Panc1 (cell line): ENCODE measurements around the gene UBTF. TPM values are rescaled to one million over a fixed set of nuclear protein-coding genes. Genes with fewer than 3 reads are reported as not detected.
A peak's percentile ranks its signal among the peaks of the same experiment; 100 is the strongest.

Experiments
- ATAC-seq: fragments of 200-7000 bp; cut with Tn5 transposase; 2 replicates; pipeline ENCODE4 v1.9.1; 2020; ENCODE audit warnings: mild to moderate bottlenecking, moderate library complexity
- BruUV-seq: library from RNA; stranded (reverse); fragments of 400-500 nt; replicated peaks from 2 replicates; lab custom pipeline; 2021; lab: Mats Ljungman, UMichigan
- CTCF ChIA-PET: fragments of 300-600 bp; sonication (Branson Sonifier 250); formaldehyde crosslinking; loops from one replicate; lab custom pipeline; 2022; ENCODE audit warnings: antibody characterized with exemption; lab: Charles Lee
- POLR2A ChIA-PET: fragments of 300-600 bp; sonication (Branson Sonifier 250); formaldehyde crosslinking; loops from one replicate; lab custom pipeline; 2022; ENCODE audit warnings: antibody characterized with exemption; lab: Charles Lee
- DNase-seq: peaks from one replicate; pipeline ENCODE4 v3.0.0-alpha.2; 2010; ENCODE audit warnings: low read depth, low spot score
- H3K27ac ChIP-seq: 2 replicates; pipeline ENCODE4 v1.5.1; 2011; ENCODE audit warnings: mild to moderate bottlenecking, low read length, inconsistent platforms
- H3K27me3 ChIP-seq: fragments of 200-500 bp; sonication (Bioruptor generic); 2 replicates; pipeline ENCODE4 v1.6.0; 2014; ENCODE audit warnings: low read length, inconsistent platforms; ENCODE audit not compliant: control insufficient read depth, insufficient read depth
- H3K36me3 ChIP-seq: fragments of 200-500 bp; sonication (Bioruptor generic); 2 replicates; pipeline ENCODE4 v1.5.1; 2014; ENCODE audit warnings: inconsistent platforms, mild to moderate bottlenecking, low read length, moderate library complexity; ENCODE audit not compliant: control insufficient read depth, insufficient read depth
- H3K4me1 ChIP-seq: 2 replicates; pipeline ENCODE4 v1.5.1; 2011; ENCODE audit warnings: inconsistent platforms, mild to moderate bottlenecking, low read length, moderate library complexity; ENCODE audit not compliant: control insufficient read depth, insufficient read depth
- H3K4me3 ChIP-seq, 2 experiments: 2 replicates each; pipeline ENCODE4 v1.5.1; 2011 to 2012; ENCODE audit warnings: low read depth in 2 of 2, low read length in 2 of 2, mild to moderate bottlenecking in 2 of 2, inconsistent platforms in 1 of 2, moderate library complexity in 1 of 2
- H3K9me3 ChIP-seq: fragments of 200-500 bp; sonication (Bioruptor generic); 2 replicates; pipeline ENCODE4 v1.5.1; 2014; ENCODE audit warnings: low read depth, mild to moderate bottlenecking, inconsistent platforms, low read length, moderate library complexity; ENCODE audit not compliant: control insufficient read depth, insufficient read depth
- CTCF ChIP-seq: fragments of 450-650 bp; IDR thresholded peaks from 2 replicates; pipeline ENCODE4 v1.5.1; 2017; ENCODE audit warnings: mild to moderate bottlenecking
- POLR2AphosphoS5 ChIP-seq: IDR thresholded peaks from 2 replicates; pipeline ENCODE4 v1.6.1; 2012; ENCODE audit warnings: mild to moderate bottlenecking, low read depth, low read length, moderate library complexity
- REST ChIP-seq, 2 experiments: IDR thresholded peaks; 2 replicates each; pipeline ENCODE4 v1.6.1; 2011 to 2012; ENCODE audit warnings: low read depth in 2 of 2, control low read depth in 1 of 2, low read length in 1 of 2, mild to moderate bottlenecking in 1 of 2, moderate library complexity in 1 of 2; ENCODE audit not compliant: insufficient read depth in 1 of 2
- SIN3A ChIP-seq: IDR thresholded peaks from 2 replicates; pipeline ENCODE4 v1.6.1; 2012; ENCODE audit warnings: low read depth, mild to moderate bottlenecking, low read length, moderate library complexity, borderline replicate concordance; ENCODE audit not compliant: insufficient read depth
- TCF7L2 ChIP-seq: IDR thresholded peaks from 2 replicates; pipeline ENCODE4 v1.6.1; 2011; ENCODE audit warnings: mild to moderate bottlenecking, low read depth, low read length, inconsistent platforms
- in situ Hi-C: cut with HindIII; loops from 2 replicates; pipeline ENCODE4 v1.10.0; 2016; ENCODE audit warnings: low sequenced_read_pairs, low pct_unique_long_range_greater_than_20kb
- intact Hi-C: fragments of 100-400 bp; cut with micrococcal nuclease; formaldehyde crosslinking; loops from one replicate; pipeline ENCODE4 v1.10.0; 2022; ENCODE audit not compliant: unreplicated experiment
- total RNA-seq: library from RNA; stranded (reverse); gene quantifications from one replicate; pipeline ENCODE4 v1.2.1, GENCODE V29; 2021; ENCODE audit not compliant: unreplicated experiment

Gene UBTF
- total RNA-seq, 1 experiment from 2014 or later, result 116 TPM

GRCh38 chr17:44220213-44221083 is 973 bp upstream of the UBTF start:
- DNase-seq (no peak), ATAC-seq (peak; percentile 43)
- ChIA-PET POLR2A (interaction anchor here (0.7 kb wide), 3 partner anchors 31 to 107 kb away, joined by 3 to 4 read pairs (median 3); no protein-coding TSS in a partner anchor), CTCF (interaction anchor here (0.7 kb wide), 1 partner anchor 1013 kb away, joined by 4 read pairs; no protein-coding TSS in a partner anchor)
- H3K4me3 ChIP-seq, result peak overlapping the region; percentile 69 to 77
- peak; percentile 38 for TF ChIP-seq POLR2AphosphoS5
- TF ChIP-seq CTCF, result no peak
- H3K4me1 ChIP-seq, result peaks cover 26% of the 10 kb centered on the region
- BruUV-seq, result no TSS peak
- intact Hi-C loops (loop anchor here (5.0 kb wide), 1 partner anchor 107 kb away; no protein-coding TSS in a partner anchor), in situ Hi-C loops (no loop called here)
- no peaks in the 10 kb centered on the region for H3K27me3 ChIP-seq
- peak overlapping the region; percentile 87 for H3K27ac ChIP-seq
- H3K36me3 ChIP-seq, result peaks cover 7% of the 10 kb centered on the region
- H3K9me3 ChIP-seq, result no peaks in the 10 kb centered on the region

- Histone ChIP-seq H3K9me3 (no peaks in the 10 kb centered on the region), H3K27ac (no peak overlapping the region), H3K4me3 (peak overlapping the region; percentile 30 to 69), H3K4me1 (peaks cover 26% of the 10 kb centered on the region), H3K27me3 (no peaks in the 10 kb centered on the region), H3K36me3 (peaks cover 8% of the 10 kb centered on the region)
- TF ChIP-seq CTCF (peak; percentile 50), POLR2AphosphoS5 (peak; percentile 23; the same call in 1 of the 2 replicates), SIN3A (no peak; the same call in 1 of the 2 replicates)
- BruUV-seq, result no TSS peak
- ATAC-seq, result peak; percentile 53
- intact Hi-C loops (no loop called here), in situ Hi-C loops (no loop called here)
- ChIA-PET CTCF (no interaction called here), POLR2A (interaction anchor here (0.6 kb wide), 1 partner anchor 115 kb away, joined by 6 read pairs; no protein-coding TSS in a partner anchor)
- no peak for DNase-seq
Measured at GRCh38 chr17:44219108-44219615, 313 bp downstream of the UBTF start.

GRCh38 chr17:44218344-44219107 is 949 bp downstream of the UBTF start:
- ATAC-seq (peak; percentile 29), DNase-seq (no peak)
- intact Hi-C loops (no loop called here), in situ Hi-C loops (no loop called here)
- H3K27ac ChIP-seq, result peak overlapping the region; percentile 76
- POLR2A ChIA-PET, result interaction anchor here (0.6 kb wide), 1 partner anchor 108 kb away, joined by 6 read pairs; no protein-coding TSS in a partner anchor
- H3K4me1 ChIP-seq, result peaks cover 22% of the 10 kb centered on the region
- BruUV-seq, result no TSS peak
- no peak; the same call in 1 of the 2 replicates for TF ChIP-seq SIN3A
- no peak for TF ChIP-seq POLR2AphosphoS5
- no peak; the same call in none of the 2 replicates for TF ChIP-seq CTCF
- no peak for TF ChIP-seq REST (IDR thresholded peaks at IDR 0.05; ENCODE audit: insufficient read depth in 1 of 2, low read depth in 2 of 2, low read length in 1 of 2)
- no peak for TF ChIP-seq TCF7L2
- H3K4me3 ChIP-seq, result peak overlapping the region; percentile 58 to 69
- H3K36me3 ChIP-seq, result peaks cover 8% of the 10 kb centered on the region
- H3K27me3 ChIP-seq, result no peaks in the 10 kb centered on the region
- H3K9me3 ChIP-seq, result no peaks in the 10 kb centered on the region
- CTCF ChIA-PET, result interaction anchor here (0.6 to 0.9 kb wide), 2 partner anchors 20 to 91 kb away, joined by 5 read pairs; no protein-coding TSS in a partner anchor
